WI38 (cell line): ENCODE measurements around the gene HAS3.

Experiments
- H3K4me3 ChIP-seq: 2 replicates; pipeline ENCODE4 v1.5.1; 2011; ENCODE audit warnings: low read depth, mild to moderate bottlenecking, control low read depth, low read length
- TF ChIP-seq, protein P1 (sequence below): IDR thresholded peaks from 2 replicates; pipeline ENCODE4 v1.5.1; 2012; ENCODE audit warnings: low read depth, mild to moderate bottlenecking, control low read depth, low read length

HAS3 gene

DNA sequence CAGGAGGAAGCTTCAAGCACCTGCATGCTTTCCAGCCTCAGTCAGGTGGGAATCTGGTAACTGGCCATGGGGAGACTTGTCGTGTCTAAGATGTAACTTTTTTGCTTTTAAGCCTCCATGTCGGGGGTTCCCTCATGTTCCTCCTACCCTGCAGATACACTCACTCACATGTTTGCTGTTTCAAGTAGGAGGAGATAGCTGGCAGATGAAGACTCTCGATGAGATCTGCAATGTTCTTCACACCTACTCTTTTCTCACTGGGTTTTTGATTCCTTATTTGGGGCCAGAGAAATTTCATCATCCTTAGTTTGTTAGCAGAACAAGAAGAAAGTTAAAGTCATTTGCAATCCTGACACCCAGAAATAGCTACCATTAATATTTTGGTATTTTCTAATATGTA, 51.7 kb downstream of the HAS3 start:
- H3K4me3 ChIP-seq = no peak overlapping the region
- TF ChIP-seq, protein P1, sequence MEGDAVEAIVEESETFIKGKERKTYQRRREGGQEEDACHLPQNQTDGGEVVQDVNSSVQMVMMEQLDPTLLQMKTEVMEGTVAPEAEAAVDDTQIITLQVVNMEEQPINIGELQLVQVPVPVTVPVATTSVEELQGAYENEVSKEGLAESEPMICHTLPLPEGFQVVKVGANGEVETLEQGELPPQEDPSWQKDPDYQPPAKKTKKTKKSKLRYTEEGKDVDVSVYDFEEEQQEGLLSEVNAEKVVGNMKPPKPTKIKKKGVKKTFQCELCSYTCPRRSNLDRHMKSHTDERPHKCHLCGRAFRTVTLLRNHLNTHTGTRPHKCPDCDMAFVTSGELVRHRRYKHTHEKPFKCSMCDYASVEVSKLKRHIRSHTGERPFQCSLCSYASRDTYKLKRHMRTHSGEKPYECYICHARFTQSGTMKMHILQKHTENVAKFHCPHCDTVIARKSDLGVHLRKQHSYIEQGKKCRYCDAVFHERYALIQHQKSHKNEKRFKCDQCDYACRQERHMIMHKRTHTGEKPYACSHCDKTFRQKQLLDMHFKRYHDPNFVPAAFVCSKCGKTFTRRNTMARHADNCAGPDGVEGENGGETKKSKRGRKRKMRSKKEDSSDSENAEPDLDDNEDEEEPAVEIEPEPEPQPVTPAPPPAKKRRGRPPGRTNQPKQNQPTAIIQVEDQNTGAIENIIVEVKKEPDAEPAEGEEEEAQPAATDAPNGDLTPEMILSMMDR = no peak

DNA sequence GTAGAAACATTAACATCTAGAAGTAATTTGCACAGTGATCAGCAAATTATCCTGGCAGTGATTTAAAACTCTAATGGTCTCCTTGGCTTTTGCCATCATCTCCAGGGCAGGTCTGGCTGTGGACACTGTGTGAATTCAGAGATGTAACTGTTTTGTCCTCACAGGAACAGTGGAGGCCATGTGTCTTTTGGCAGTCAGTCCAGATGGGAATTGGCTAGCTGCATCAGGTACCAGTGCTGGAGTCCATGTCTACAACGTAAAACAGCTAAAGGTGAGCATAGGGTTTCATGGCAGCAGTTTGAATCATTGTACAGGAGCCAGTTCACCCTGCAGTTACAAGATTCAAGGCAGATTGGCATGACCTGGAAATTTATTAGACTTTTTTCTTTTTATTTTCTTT, 54.7 kb downstream of the HAS3 start:
- TF ChIP-seq, protein P1 = no peak
- no peak overlapping the region for H3K4me3 ChIP-seq

DNA sequence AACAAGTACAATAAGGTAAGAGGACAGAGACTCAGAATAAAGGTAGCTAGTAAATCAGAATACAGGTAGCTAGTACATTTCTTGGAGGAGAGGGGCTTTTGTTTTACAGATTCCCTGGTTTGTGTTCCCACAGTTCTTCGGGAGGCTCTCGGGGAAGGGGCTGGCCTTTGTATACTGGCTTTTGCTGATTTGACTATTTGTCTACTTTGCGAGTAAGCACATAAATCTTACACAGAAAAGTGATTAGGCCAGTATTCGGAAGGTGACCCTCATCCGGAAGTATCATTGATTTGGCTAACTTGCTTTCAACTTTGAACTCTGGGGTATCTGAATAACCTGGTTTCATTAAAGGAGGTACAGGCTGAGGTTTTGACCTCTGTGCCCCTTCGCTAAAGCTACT, 60.1 kb downstream of the HAS3 start:
- TF ChIP-seq, protein P1 = no peak
- no peak overlapping the region for H3K4me3 ChIP-seq

DNA sequence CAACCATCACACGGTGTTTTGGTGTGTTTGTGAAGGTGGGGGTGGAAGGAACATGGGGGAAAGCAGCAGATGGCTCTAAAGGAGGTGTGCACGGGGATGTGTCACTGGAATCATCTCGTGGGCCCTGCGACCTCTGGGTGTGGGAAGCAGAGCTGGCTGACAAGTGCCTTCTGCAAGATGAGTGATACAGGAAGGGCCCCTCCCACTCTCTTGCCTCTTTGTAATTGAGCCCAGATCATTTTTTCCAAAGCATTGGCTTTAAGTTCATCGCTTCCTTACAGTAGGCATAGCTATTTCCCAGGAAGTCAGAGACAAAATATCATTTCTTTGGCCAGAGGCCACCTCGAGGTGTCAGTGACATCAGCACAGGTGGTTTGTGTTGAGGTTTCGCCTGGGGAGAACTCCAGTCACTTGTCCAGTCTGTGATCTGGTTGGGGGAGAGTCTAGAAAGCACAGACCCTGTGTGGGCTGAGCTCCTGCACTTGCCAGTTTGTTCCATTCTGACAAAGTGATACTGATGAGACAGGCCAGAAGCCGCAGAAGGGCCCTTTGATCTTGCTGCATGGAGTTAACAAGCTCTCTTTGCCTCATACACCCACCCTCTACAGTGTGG, 60.9 kb downstream of the HAS3 start:
- TF ChIP-seq, protein P1 = no peak
- 0 out of 2 replicates have a peak overlapping the region, but pooled peaks have one; percentile 8 for H3K4me3 ChIP-seq

DNA sequence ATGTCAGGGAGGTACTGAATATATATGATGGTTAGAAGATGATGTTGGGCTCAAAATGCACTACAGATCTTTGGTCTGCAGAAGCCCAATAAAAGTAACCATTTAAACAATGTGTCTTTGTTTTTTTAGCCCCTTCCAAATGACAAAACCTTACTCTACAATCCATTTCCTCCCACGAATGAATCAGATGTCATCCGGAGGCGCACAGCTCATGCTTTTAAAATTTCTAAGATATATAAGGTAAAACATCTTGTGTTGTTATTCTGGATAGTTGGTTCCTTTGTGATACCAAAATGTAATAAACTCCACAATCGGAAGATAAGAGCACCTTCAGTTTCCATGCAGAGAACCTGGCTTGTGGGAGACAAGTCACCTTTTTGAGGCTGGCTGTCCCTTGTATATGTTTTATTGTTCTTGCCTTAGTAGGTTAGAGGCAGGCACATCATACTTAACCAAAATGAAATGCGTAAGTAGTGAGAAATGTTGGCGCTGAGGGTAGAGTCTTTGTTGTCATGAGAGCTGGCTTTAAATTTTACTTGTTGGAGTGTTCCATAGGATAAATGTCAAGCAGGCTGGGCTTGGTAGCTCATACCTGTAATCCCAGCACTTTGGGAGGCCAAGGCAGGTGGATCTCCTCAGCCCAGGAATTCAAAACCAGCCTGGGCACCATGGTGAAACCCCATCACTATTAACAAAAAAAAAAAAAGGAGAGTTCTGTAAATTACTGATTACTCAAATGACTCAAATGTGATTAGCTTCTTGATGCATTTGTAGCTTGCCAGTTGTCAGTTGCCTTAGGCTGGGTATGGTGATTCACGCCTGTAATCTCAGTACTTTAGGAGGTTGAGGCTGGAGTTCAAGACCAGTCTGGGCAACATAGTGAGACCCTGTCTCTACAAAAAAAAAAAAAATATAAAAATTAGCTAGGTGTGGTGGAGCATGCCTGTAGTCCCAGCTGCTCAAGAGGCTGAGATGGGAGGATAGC, 61.8 kb downstream of the HAS3 start:
- TF ChIP-seq, protein P1 = no peak
- H3K4me3 ChIP-seq = no peak overlapping the region
